ENCODE results near the gene SYT15. TPM values are rescaled to one million over a fixed set of nuclear protein-coding genes. Genes with fewer than 3 reads are reported as not detected.
"Not testable (repeated sequence)": the region's sequence is repeated elsewhere in the genome, so short reads cannot be mapped to it uniquely, and the experiment has no call there.

Gene SYT15
- total RNA-seq, 1 experiment from 2014 or later: 2.2 TPM

GRCh38 chr10:46597616-46598246 is 18.8 kb downstream of the SYT15 start:
- H3K27me3 Mint-ChIP-seq (ENCODE audit: unreplicated experiment); H3K36me3 Mint-ChIP-seq (ENCODE audit: insufficient read depth, unreplicated experiment); BruUV-seq (replicated peaks); CTCF ChIA-PET; intact Hi-C loops (cut with micrococcal nuclease; ENCODE audit: unreplicated experiment); H3K4me1 Mint-ChIP-seq (ENCODE audit: low read depth, unreplicated experiment); DNase-seq; H3K27ac Mint-ChIP-seq (ENCODE audit: unreplicated experiment); H3K9me3 Mint-ChIP-seq (ENCODE audit: low read depth, unreplicated experiment): not testable (repeated sequence)
- peak overlapping the region; percentile 63 for H3K4me3 Mint-ChIP-seq (ENCODE audit: low read depth, unreplicated experiment)
- TF ChIP-seq CTCF (IDR thresholded peaks at IDR 0.05; ENCODE audit: unreplicated experiment): peak; percentile 17

- H3K9me3 Mint-ChIP-seq (ENCODE audit: low read depth, unreplicated experiment); H3K36me3 Mint-ChIP-seq (ENCODE audit: insufficient read depth, unreplicated experiment); H3K4me1 Mint-ChIP-seq (ENCODE audit: low read depth, unreplicated experiment); BruUV-seq (replicated peaks); DNase-seq; H3K4me3 Mint-ChIP-seq (ENCODE audit: low read depth, unreplicated experiment); H3K27me3 Mint-ChIP-seq (ENCODE audit: unreplicated experiment); H3K27ac Mint-ChIP-seq (ENCODE audit: unreplicated experiment); intact Hi-C loops (cut with micrococcal nuclease; ENCODE audit: unreplicated experiment); CTCF ChIA-PET: not testable (repeated sequence)
Measured at GRCh38 chr10:46600516-46600915, 21.6 kb downstream of the SYT15 start.

DNA sequence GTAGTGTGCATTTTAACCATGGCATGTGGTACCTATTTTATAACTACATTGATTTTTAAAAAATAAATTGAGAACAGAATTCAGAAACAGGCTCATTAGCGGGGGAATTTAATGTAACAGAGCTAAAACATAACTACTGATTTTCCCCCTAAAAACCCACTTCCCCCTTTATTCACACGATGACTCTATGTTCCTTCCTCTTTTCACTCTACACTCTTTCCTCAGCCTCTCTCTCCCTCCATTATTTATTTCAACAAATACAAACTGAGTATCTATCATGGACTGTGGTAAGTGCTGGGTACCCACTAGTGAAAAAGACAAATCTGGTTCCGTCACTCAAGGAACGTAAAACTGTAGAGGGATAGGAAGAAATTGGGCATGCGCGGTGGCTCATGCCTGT is 36.6 kb downstream of the SYT15 start:
- BruUV-seq (replicated peaks); H3K4me1 Mint-ChIP-seq (ENCODE audit: low read depth, unreplicated experiment); H3K27me3 Mint-ChIP-seq (ENCODE audit: unreplicated experiment); intact Hi-C loops (cut with micrococcal nuclease; ENCODE audit: unreplicated experiment); CTCF ChIA-PET; H3K9me3 Mint-ChIP-seq (ENCODE audit: low read depth, unreplicated experiment); DNase-seq; H3K27ac Mint-ChIP-seq (ENCODE audit: unreplicated experiment); H3K36me3 Mint-ChIP-seq (ENCODE audit: insufficient read depth, unreplicated experiment); H3K4me3 Mint-ChIP-seq (ENCODE audit: low read depth, unreplicated experiment): not testable (repeated sequence)

DNA sequence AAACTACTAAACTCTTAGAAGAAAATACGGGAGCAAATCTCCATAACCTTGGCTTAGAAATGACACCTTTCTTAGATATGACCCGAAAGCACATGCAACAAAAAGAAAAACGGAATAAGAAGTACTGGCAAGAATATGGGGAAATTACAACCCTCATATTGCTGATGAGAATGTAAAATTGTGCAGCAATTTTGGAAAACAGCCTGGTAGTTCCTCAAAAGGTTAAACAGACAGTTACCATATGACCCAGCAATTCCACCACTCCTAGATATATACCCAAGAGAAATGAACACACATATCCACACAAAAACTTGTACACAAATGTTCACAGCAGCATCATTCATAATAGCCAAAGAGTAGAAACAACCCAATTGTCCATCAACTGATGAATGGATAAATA is 37.3 kb downstream of the SYT15 start:
- BruUV-seq (replicated peaks); H3K4me1 Mint-ChIP-seq (ENCODE audit: low read depth, unreplicated experiment); H3K27me3 Mint-ChIP-seq (ENCODE audit: unreplicated experiment); H3K4me3 Mint-ChIP-seq (ENCODE audit: low read depth, unreplicated experiment); H3K36me3 Mint-ChIP-seq (ENCODE audit: insufficient read depth, unreplicated experiment); CTCF ChIA-PET; intact Hi-C loops (cut with micrococcal nuclease; ENCODE audit: unreplicated experiment); DNase-seq; H3K9me3 Mint-ChIP-seq (ENCODE audit: low read depth, unreplicated experiment); H3K27ac Mint-ChIP-seq (ENCODE audit: unreplicated experiment): not testable (repeated sequence)

DNA sequence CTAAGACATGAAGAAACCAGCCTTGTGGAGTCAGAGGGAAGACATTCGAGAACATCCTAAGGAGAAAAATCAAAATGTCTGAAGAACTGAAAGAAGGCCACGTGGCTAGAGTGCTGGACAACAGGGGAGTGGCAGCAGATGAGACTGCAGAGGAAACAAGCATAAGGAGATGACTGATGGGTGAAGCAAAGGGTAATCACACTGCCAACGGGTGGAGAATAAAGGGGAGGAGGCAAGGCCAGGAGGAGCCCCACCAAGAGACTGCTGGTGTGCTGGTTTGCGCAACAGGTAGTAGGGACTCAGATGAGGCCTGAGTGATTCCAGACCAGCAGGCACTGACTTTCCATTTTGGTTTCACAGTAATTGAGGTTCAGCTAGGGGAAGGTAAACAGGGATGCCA is 38.2 kb downstream of the SYT15 start:
- H3K27me3 Mint-ChIP-seq (ENCODE audit: unreplicated experiment); BruUV-seq (replicated peaks); H3K27ac Mint-ChIP-seq (ENCODE audit: unreplicated experiment); H3K4me1 Mint-ChIP-seq (ENCODE audit: low read depth, unreplicated experiment); H3K36me3 Mint-ChIP-seq (ENCODE audit: insufficient read depth, unreplicated experiment); H3K9me3 Mint-ChIP-seq (ENCODE audit: low read depth, unreplicated experiment); DNase-seq; intact Hi-C loops (cut with micrococcal nuclease; ENCODE audit: unreplicated experiment); CTCF ChIA-PET; H3K4me3 Mint-ChIP-seq (ENCODE audit: low read depth, unreplicated experiment): not testable (repeated sequence)

- CTCF ChIA-PET; H3K27me3 Mint-ChIP-seq (ENCODE audit: unreplicated experiment); H3K9me3 Mint-ChIP-seq (ENCODE audit: low read depth, unreplicated experiment); H3K4me1 Mint-ChIP-seq (ENCODE audit: low read depth, unreplicated experiment); H3K4me3 Mint-ChIP-seq (ENCODE audit: low read depth, unreplicated experiment); BruUV-seq (replicated peaks); H3K27ac Mint-ChIP-seq (ENCODE audit: unreplicated experiment); H3K36me3 Mint-ChIP-seq (ENCODE audit: insufficient read depth, unreplicated experiment); intact Hi-C loops (cut with micrococcal nuclease; ENCODE audit: unreplicated experiment); DNase-seq: not testable (repeated sequence)
Measured at GRCh38 chr10:46617913-46618312, 39.0 kb downstream of the SYT15 start.

DNA sequence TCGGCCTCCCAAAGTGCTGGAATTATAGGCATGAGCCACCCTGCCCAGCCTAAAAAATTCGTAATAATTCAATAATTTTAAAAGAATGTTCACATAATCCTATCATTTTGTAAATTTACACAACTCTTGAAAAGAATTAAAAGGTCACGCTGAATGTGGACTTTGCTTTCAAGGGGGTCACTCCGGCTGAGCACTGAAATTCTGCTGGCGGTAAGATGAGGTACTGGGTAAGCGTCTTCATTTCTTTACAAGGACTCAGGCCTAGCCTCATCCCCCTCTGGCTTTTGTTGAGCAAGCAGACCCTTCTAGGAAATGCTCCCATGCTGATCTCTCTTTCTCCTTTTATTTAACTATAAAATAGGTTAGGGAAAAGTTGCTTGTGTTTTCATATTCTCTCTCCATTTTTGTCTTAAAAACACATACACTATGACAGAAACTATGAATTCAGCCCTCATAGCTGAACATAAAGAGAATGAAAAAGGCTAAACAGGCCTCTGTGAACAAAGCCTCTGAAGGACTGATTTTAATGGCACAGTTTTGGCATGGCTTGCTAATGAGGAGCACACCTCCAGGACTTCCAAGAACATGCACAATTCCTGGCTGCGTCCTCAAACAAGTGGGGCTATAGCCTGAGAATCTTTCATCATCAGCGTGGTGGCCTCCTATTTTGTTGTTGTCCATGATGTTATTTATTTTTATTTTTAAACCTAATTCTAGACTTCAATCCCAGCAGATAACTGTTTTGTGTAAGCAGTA is 45.1 kb downstream of the SYT15 start:
- H3K27me3 Mint-ChIP-seq (ENCODE audit: unreplicated experiment); H3K4me3 Mint-ChIP-seq (ENCODE audit: low read depth, unreplicated experiment); H3K36me3 Mint-ChIP-seq (ENCODE audit: insufficient read depth, unreplicated experiment); H3K27ac Mint-ChIP-seq (ENCODE audit: unreplicated experiment); CTCF ChIA-PET; H3K4me1 Mint-ChIP-seq (ENCODE audit: low read depth, unreplicated experiment); DNase-seq; intact Hi-C loops (cut with micrococcal nuclease; ENCODE audit: unreplicated experiment); H3K9me3 Mint-ChIP-seq (ENCODE audit: low read depth, unreplicated experiment); BruUV-seq (replicated peaks): not testable (repeated sequence)

GRCh38 chr10:46629805-46630204 is 50.9 kb downstream of the SYT15 start:
- H3K9me3 Mint-ChIP-seq (ENCODE audit: low read depth, unreplicated experiment); H3K4me3 Mint-ChIP-seq (ENCODE audit: low read depth, unreplicated experiment); intact Hi-C loops (cut with micrococcal nuclease; ENCODE audit: unreplicated experiment); H3K36me3 Mint-ChIP-seq (ENCODE audit: insufficient read depth, unreplicated experiment); BruUV-seq (replicated peaks); CTCF ChIA-PET; DNase-seq; H3K4me1 Mint-ChIP-seq (ENCODE audit: low read depth, unreplicated experiment); H3K27ac Mint-ChIP-seq (ENCODE audit: unreplicated experiment); H3K27me3 Mint-ChIP-seq (ENCODE audit: unreplicated experiment): not testable (repeated sequence)

- H3K36me3 Mint-ChIP-seq (ENCODE audit: insufficient read depth, unreplicated experiment); DNase-seq; H3K4me1 Mint-ChIP-seq (ENCODE audit: low read depth, unreplicated experiment); BruUV-seq (replicated peaks); H3K27me3 Mint-ChIP-seq (ENCODE audit: unreplicated experiment); intact Hi-C loops (cut with micrococcal nuclease; ENCODE audit: unreplicated experiment); CTCF ChIA-PET; H3K4me3 Mint-ChIP-seq (ENCODE audit: low read depth, unreplicated experiment); H3K27ac Mint-ChIP-seq (ENCODE audit: unreplicated experiment); H3K9me3 Mint-ChIP-seq (ENCODE audit: low read depth, unreplicated experiment): not testable (repeated sequence)
Measured at GRCh38 chr10:46630816-46631215, 51.9 kb downstream of the SYT15 start.
